Right atrium auricular region (tissue), 2 donors: ENCODE data around the gene B3GAT3. TPM values are rescaled to one million over a fixed set of nuclear protein-coding genes. Genes with fewer than 3 reads are reported as not detected.
A peak's percentile ranks its signal among the peaks of the same experiment; 100 is the strongest.

Experiments used
- DNase-seq: peaks from one replicate; pipeline ENCODE4 v3.0.0-alpha.2; 2019; ENCODE audit warnings: low spot score
- H3K27ac ChIP-seq, 2 donors: fragments of 200-600 bp; sonication (generic); 1 replicate in 1 of 2; 2 replicates in 1 of 2; pipeline ENCODE4 v1.5.1; 2016 to 2019
- H3K27me3 ChIP-seq, 2 donors: fragments of 200-600 bp; sonication (generic); one replicate each; pipeline versions ENCODE4 v1.5.1 to v1.6.0; 2017 to 2019
- H3K36me3 ChIP-seq: fragments of 200-600 bp; sonication (generic); one replicate; pipeline ENCODE4 v1.5.1; 2016
- H3K4me1 ChIP-seq, 2 donors: fragments of 200-600 bp; sonication (generic); one replicate each; pipeline versions ENCODE4 v1.5.1 to v1.6.0; 2017 to 2019
- H3K4me3 ChIP-seq, 2 donors: fragments of 200-600 bp; sonication (generic); 1 replicate in 1 of 2; 2 replicates in 1 of 2; pipeline ENCODE4 v1.5.1; 2017 to 2019; ENCODE audit warnings: mild to moderate bottlenecking in 1 of 2, moderate library complexity in 1 of 2
- H3K9me3 ChIP-seq, 2 donors: fragments of 200-600 bp; sonication (generic); one replicate each; pipeline ENCODE4 v1.5.1; 2019
- CTCF ChIP-seq, 2 donors: fragments of 200-600 bp; sonication (generic); IDR thresholded peaks; one replicate each; pipeline ENCODE4 v1.5.1; 2019; ENCODE audit warnings: antibody characterized with exemption in 2 of 2
- total RNA-seq, 2 donors: library from RNA; depleted of rRNA; stranded (reverse); fragments of >200 nt; gene quantifications; one replicate each; pipeline ENCODE4 v1.1.0, GENCODE V29; 2016

Gene B3GAT3
- total RNA-seq, 2 donors from 2014 or later = 12.7 to 14.0 TPM

DNA sequence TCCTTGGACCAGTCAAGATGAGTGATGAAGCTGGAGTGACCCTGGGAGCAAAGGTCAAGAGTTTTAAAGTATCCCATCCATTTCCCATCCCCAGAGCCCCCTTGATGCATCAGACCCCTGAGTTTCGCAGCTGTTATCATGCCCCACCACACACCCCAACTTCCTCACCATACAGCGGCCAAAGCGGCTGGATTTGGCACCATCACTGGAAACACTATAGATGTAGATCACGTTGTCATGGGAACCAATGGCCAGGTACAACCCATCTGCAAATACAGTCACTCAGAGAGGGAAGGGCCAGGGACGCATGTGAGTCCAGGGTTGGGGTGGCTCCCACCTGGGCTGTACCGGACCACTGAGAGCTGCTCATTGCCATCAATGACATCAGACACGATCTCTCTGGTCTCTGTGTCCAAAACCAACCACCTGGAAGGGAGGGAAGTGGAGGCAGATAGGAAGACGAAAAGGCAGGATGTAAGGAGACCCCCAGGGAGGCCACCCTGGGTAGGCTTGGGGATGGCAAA, 17.9 kb downstream of the B3GAT3 start:
- no peak for TF ChIP-seq CTCF (IDR thresholded peaks at IDR 0.05)
- no peaks in the 10 kb centered on the region for H3K9me3 ChIP-seq
- H3K36me3 ChIP-seq = peaks cover 19% of the 10 kb centered on the region
- no peak overlapping the region for H3K27ac ChIP-seq
- no peaks in the 10 kb centered on the region for H3K27me3 ChIP-seq
- peaks cover 0 to 38% of the 10 kb centered on the region in 2 donors for H3K4me1 ChIP-seq
- H3K4me3 ChIP-seq = no peak overlapping the region
- DNase-seq = no peak

GRCh38 chr11:62603072-62603408, 18.7 kb downstream of the B3GAT3 start:
- Histone ChIP-seq H3K4me1 (peaks cover 0 to 44% of the 10 kb centered on the region in 2 donors), H3K27ac (peak overlapping the region; percentile 95 to 96), H3K27me3 (no peaks in the 10 kb centered on the region), H3K36me3 (peaks cover 22% of the 10 kb centered on the region), H3K9me3 (no peaks in the 10 kb centered on the region), H3K4me3 (peak overlapping the region; percentile 93 to 98)
- DNase-seq = no peak
- no peak for TF ChIP-seq CTCF (IDR thresholded peaks at IDR 0.05)

DNA sequence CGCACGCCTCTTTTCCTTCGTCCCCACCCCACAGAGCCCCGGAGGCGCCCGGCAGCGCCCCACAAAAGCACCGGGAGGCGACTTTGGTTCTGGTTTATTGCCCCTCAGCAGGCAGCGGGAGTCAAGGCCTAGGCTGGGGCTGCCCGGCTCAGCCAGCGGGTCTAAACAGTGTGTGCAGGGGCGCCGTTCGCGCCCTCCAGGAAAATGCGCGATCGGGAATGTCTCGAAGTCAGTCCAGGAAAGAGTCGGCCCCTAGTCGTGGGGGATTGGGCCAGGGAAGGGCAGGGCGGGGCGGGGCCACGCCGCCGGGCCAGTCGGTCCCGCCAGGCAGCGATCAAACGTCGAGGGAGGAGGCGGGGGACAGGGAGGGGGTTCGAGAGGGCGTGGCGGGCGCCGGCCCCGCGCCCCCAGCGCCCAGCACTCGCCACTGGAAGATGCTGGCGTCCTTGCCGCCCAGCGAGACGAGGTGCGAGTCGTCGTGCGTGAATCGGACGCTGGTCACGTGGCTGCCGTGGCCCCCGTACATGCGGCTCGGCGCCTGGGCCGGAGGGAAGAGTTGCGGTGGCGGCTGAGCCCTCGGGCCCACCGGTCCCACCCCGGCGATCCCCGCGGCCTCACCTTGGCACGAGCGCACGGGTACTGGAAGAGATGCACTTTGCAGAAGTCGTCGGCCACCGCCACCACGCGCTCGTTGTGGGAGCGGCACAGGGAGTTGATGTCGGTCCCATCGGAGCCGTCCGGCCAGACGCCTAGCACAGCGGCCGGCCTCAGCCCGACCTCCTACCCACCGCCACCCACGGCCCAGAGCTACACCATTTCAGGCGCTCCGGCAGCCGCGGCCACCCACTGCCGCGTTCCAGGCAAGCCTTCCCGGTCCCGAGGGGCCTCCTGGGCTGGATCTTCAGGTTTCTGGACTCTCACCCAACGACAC, 19.4 kb downstream of the B3GAT3 start:
- H3K4me1 ChIP-seq = peaks cover 0 to 44% of the 10 kb centered on the region in 2 donors
- H3K4me3 ChIP-seq = peak overlapping the region; percentile 93 to 98
- no peaks in the 10 kb centered on the region for H3K9me3 ChIP-seq
- peaks cover 27% of the 10 kb centered on the region for H3K36me3 ChIP-seq
- H3K27ac ChIP-seq = peak overlapping the region; percentile 95 to 96
- H3K27me3 ChIP-seq = no peaks in the 10 kb centered on the region
- peak; percentile 73 for DNase-seq
- peak in 1 of 2 donors; percentile 40 for TF ChIP-seq CTCF (IDR thresholded peaks at IDR 0.05)

DNA sequence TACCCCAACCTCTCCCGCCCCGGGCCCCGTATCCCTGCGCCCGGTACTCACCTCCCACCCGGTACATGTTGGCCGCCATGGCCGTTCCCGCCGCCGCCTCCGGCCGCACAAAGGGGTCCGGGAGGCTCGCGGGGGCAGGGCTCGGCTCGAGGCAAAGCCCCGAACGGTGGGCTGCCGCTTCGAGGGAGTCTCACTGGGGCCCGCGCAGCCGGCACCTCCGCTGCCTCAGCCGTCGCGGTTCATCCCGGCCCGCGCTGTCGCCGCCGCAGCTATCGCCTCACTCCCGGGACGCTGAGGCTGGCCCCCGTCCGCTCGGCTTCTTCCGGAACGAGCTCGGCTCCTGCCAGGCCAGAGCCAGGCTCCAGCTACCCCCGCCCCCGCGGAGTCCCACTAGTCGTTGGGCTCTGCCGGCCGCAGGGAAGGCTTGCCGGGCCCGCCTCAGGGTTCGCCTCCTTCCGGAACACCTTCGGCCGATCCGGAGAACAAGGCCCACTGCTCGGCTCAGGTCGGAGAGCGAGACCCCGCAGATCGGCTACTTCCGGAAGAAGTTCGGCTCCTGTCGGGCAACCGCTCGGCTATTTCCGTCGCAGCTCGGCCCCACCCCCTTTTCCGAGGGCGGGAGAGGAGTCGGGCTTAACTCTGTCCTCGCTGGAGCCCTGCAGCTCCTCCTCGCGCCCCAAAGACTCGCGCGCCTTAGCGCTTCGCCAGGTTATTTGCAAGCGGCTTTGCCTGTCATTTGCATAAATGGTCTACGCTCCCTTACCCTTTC, 20.2 kb downstream of the B3GAT3 start, which contains the start of gene MTA2:
TSS of gene MTA2 (minus strand) at position 494 of the 769 bp plus-strand sequence. CDS start at position 79, 415 bp downstream.
- DNase-seq = peak; percentile 96
- H3K9me3 ChIP-seq = no peaks in the 10 kb centered on the region
- H3K4me3 ChIP-seq = peak within 1 kb of the TSS; percentile 93 to 98
- H3K27ac ChIP-seq = peak within 1 kb of the TSS; percentile 95 to 96
- no peaks in the 10 kb centered on the region for H3K27me3 ChIP-seq
- H3K36me3 ChIP-seq = peaks cover 35% of the 10 kb centered on the region
- H3K4me1 ChIP-seq = peaks cover 0 to 44% of the 10 kb centered on the region in 2 donors
- no peak for TF ChIP-seq CTCF (IDR thresholded peaks at IDR 0.05)

- DNase-seq = no peak
- no peak for TF ChIP-seq CTCF (IDR thresholded peaks at IDR 0.05)
- Histone ChIP-seq H3K36me3 (peaks cover 38% of the 10 kb centered on the region), H3K27ac (peak overlapping the region; percentile 95 to 96), H3K4me1 (peaks cover 0 to 44% of the 10 kb centered on the region in 2 donors), H3K9me3 (no peaks in the 10 kb centered on the region), H3K4me3 (peak overlapping the region; percentile 93 to 98), H3K27me3 (no peaks in the 10 kb centered on the region)
These were observed 20.7 kb downstream of the B3GAT3 start for GRCh38 chr11:62601122-62601371.
